H1 (cell line): ENCODE data around the gene LRP8.

Experiments
- CTCF ChIP-seq, 3 experiments: IDR thresholded peaks; 1 replicate in 2 of 3; 2 replicates in 1 of 3; pipeline versions ENCODE4 v1.5.1 to v1.6.1; 2011; ENCODE audit warnings: low read length in 3 of 3, mild to moderate bottlenecking in 3 of 3, inconsistent platforms in 2 of 3, low read depth in 1 of 3, moderate library complexity in 1 of 3; ENCODE audit not compliant: insufficient read depth in 1 of 3; ENCODE audit errors: control extremely low read depth in 1 of 3
- HDAC6 ChIP-seq: IDR thresholded peaks from one replicate; pipeline ENCODE4 v1.7.1; 2012; ENCODE audit warnings: low read depth, mild to moderate bottlenecking, inconsistent platforms, low read length, moderate library complexity
- JUN ChIP-seq: IDR thresholded peaks from 2 replicates; pipeline ENCODE4 v1.6.1; 2011; ENCODE audit warnings: low read depth, mild to moderate bottlenecking, improper control_type of control experiment, low read length
- POLR2A ChIP-seq, 2 experiments: IDR thresholded peaks; 1 replicate in 1 of 2; 2 replicates in 1 of 2; pipeline ENCODE4 v1.6.1; 2011; ENCODE audit warnings: low read depth in 2 of 2, low read length in 2 of 2, mild to moderate bottlenecking in 2 of 2; ENCODE audit errors: control extremely low read depth in 1 of 2
- RAD21 ChIP-seq, 2 experiments: IDR thresholded peaks in 1 of 2; conservative IDR thresholded peaks in 1 of 2; 2 replicates each; pipeline ENCODE4 v1.6.1; 2011; ENCODE audit warnings: low read depth in 2 of 2, low read length in 2 of 2, improper control_type of control experiment in 1 of 2, inconsistent platforms in 1 of 2, mild to moderate bottlenecking in 1 of 2, moderate library complexity in 1 of 2
- RXRA ChIP-seq: IDR thresholded peaks from 2 replicates; pipeline ENCODE4 v1.6.1; 2011; ENCODE audit warnings: low read depth, mild to moderate bottlenecking, low read length, moderate library complexity; ENCODE audit not compliant: insufficient read depth
- SIX5 ChIP-seq: IDR thresholded peaks from 2 replicates; pipeline ENCODE4 v1.6.1; 2011; ENCODE audit warnings: mild to moderate bottlenecking, low read depth, low read length
- SP1 ChIP-seq: IDR thresholded peaks from 2 replicates; pipeline ENCODE4 v1.6.1; 2011; ENCODE audit warnings: low read depth, low read length
- TAF1 ChIP-seq: IDR thresholded peaks from 2 replicates; pipeline ENCODE4 v1.6.1; 2011; ENCODE audit warnings: mild to moderate bottlenecking, low read depth, low read length
- TAF7 ChIP-seq: optimal IDR thresholded peaks from 2 replicates; pipeline ENCODE3; 2011; ENCODE audit warnings: low read depth, mild to moderate bottlenecking, inconsistent platforms, low read length, moderate library complexity, borderline replicate concordance
- YY1 ChIP-seq: IDR thresholded peaks from 2 replicates; pipeline ENCODE4 v1.6.1; 2011; ENCODE audit warnings: low read depth, mild to moderate bottlenecking, low read length

GRCh38 chr1:53316424-53316765, 11.5 kb downstream of the LRP8 start:
- TF ChIP-seq CTCF (IDR thresholded peaks at IDR 0.05; ENCODE audit: control extremely low read depth in 1 of 3, insufficient read depth in 1 of 3, low read depth in 1 of 3, low read length in 3 of 3) = no peak
- no peak for TF ChIP-seq SIX5
- no peak for TF ChIP-seq HDAC6
- TF ChIP-seq TAF7 = no peak
- TF ChIP-seq RAD21 (IDR thresholded peaks at IDR 0.05 in 1 of 2, conservative IDR thresholded peaks at IDR 0.05 in 1 of 2; ENCODE audit: low read depth in 2 of 2, low read length in 2 of 2) = no peak
- TF ChIP-seq POLR2A (IDR thresholded peaks at IDR 0.05; ENCODE audit: control extremely low read depth in 1 of 2, low read depth in 2 of 2, low read length in 2 of 2) = no peak
- no peak for TF ChIP-seq TAF1
- TF ChIP-seq SP1 = no peak
- no peak for TF ChIP-seq RXRA
- TF ChIP-seq JUN = no peak
- no peak for TF ChIP-seq YY1
